H9 (cell line): ENCODE measurements around the gene SLC22A12. TPM values are rescaled to one million over a fixed set of nuclear protein-coding genes. Genes with fewer than 3 reads are reported as not detected.

ENCODE experiments used
- DNase-seq: peaks from one replicate; pipeline ENCODE4 v3.0.0-alpha.2; 2017
- H2AFZ ChIP-seq: one replicate; pipeline ENCODE4 v1.6.1; 2013; ENCODE audit warnings: mild to moderate bottlenecking, low read length, control low read depth, moderate library complexity
- H2AK5ac ChIP-seq: 2 replicates; pipeline ENCODE4 v1.6.1; 2013; ENCODE audit warnings: low read length, control low read depth, mixed read lengths; ENCODE audit not compliant: insufficient read length
- H2BK120ac ChIP-seq: one replicate; pipeline ENCODE4 v1.6.1; 2013; ENCODE audit warnings: low read depth, mild to moderate bottlenecking, low read length, control low read depth, inconsistent platforms; ENCODE audit not compliant: poor library complexity, severe bottlenecking
- H2BK12ac ChIP-seq: 2 replicates; pipeline ENCODE4 v1.6.1; 2013; ENCODE audit warnings: low read length, control low read depth, mixed read lengths, low read depth; ENCODE audit not compliant: insufficient read length
- H2BK15ac ChIP-seq: 2 replicates; pipeline ENCODE4 v1.6.1; 2013; ENCODE audit warnings: low read depth, low read length, control low read depth
- H2BK20ac ChIP-seq: one replicate; pipeline ENCODE4 v1.6.1; 2013; ENCODE audit warnings: low read depth, mild to moderate bottlenecking, low read length, control low read depth, inconsistent platforms; ENCODE audit not compliant: poor library complexity, severe bottlenecking
- H2BK5ac ChIP-seq: 2 replicates; pipeline ENCODE4 v1.6.1; 2013; ENCODE audit warnings: low read length, control low read depth, mixed read lengths; ENCODE audit not compliant: insufficient read length
- H3K14ac ChIP-seq: 2 replicates; pipeline ENCODE4 v1.6.1; 2013; ENCODE audit warnings: low read length, control low read depth; ENCODE audit not compliant: insufficient read depth
- H3K18ac ChIP-seq: 2 replicates; pipeline ENCODE4 v1.6.1; 2013; ENCODE audit warnings: low read depth, mild to moderate bottlenecking, mixed read lengths, low read length, control low read depth; ENCODE audit not compliant: insufficient read length
- H3K23ac ChIP-seq: 2 replicates; pipeline ENCODE4 v1.6.1; 2013; ENCODE audit warnings: low read length, control low read depth, mixed read lengths, low read depth; ENCODE audit not compliant: insufficient read length
- H3K23me2 ChIP-seq: 2 replicates; pipeline ENCODE4 v1.6.1; 2013; ENCODE audit warnings: low read depth, mild to moderate bottlenecking, mixed read lengths, low read length, control low read depth; ENCODE audit not compliant: insufficient read length, poor library complexity, severe bottlenecking
- H3K27ac ChIP-seq: 2 replicates; pipeline ENCODE4 v1.5.1; 2013; ENCODE audit warnings: low read length, control low read depth, mixed read lengths, low read depth; ENCODE audit not compliant: insufficient read length
- H3K27me3 ChIP-seq: 2 replicates; pipeline ENCODE4 v1.6.1; 2013; ENCODE audit warnings: low read length, control low read depth, inconsistent platforms; ENCODE audit not compliant: insufficient read depth
- H3K4ac ChIP-seq: 2 replicates; pipeline ENCODE4 v1.6.1; 2013; ENCODE audit warnings: low read depth, mild to moderate bottlenecking, control low read depth, inconsistent platforms, low read length, moderate library complexity
- H3K4me1 ChIP-seq: 2 replicates; pipeline ENCODE4 v1.6.1; 2013; ENCODE audit warnings: low read length, control low read depth, inconsistent platforms; ENCODE audit not compliant: insufficient read depth
- H3K4me2 ChIP-seq: 2 replicates; pipeline ENCODE4 v1.6.1; 2013; ENCODE audit warnings: low read length, control low read depth, mixed read lengths; ENCODE audit not compliant: insufficient read length, insufficient read depth
- H3K56ac ChIP-seq: 2 replicates; pipeline ENCODE4 v1.6.1; 2013; ENCODE audit warnings: low read depth, mild to moderate bottlenecking, mixed read lengths, low read length, control low read depth; ENCODE audit not compliant: insufficient read length
- H3K79me1 ChIP-seq: 2 replicates; pipeline ENCODE4 v1.6.1; 2013; ENCODE audit warnings: low read depth, mild to moderate bottlenecking, moderate library complexity, low read length, control low read depth, inconsistent platforms; ENCODE audit not compliant: insufficient read depth, poor library complexity, severe bottlenecking
- H3K79me2 ChIP-seq: 2 replicates; pipeline ENCODE4 v1.6.1; 2013; ENCODE audit warnings: low read length, control low read depth, inconsistent platforms; ENCODE audit not compliant: insufficient read depth
- H3K9ac ChIP-seq: 2 replicates; pipeline ENCODE4 v1.6.1; 2013; ENCODE audit warnings: low read length, control low read depth, mixed read lengths; ENCODE audit not compliant: insufficient read length; ENCODE audit errors: extremely low read depth
- H3K9me3 ChIP-seq: one replicate; pipeline ENCODE4 v1.6.1; 2013; ENCODE audit warnings: low read depth, low read length, inconsistent platforms; ENCODE audit not compliant: control insufficient read depth
- H3T11ph ChIP-seq: one replicate; pipeline ENCODE4 v1.6.1; 2013; ENCODE audit warnings: mild to moderate bottlenecking, low read length, control low read depth, inconsistent platforms
- H4K20me1 ChIP-seq: one replicate; pipeline ENCODE4 v1.6.1; 2013; ENCODE audit not compliant: control insufficient read depth, insufficient read length, insufficient read depth
- H4K5ac ChIP-seq: 2 replicates; pipeline ENCODE4 v1.6.1; 2013; ENCODE audit warnings: low read depth, mild to moderate bottlenecking, mixed read lengths, low read length, control low read depth; ENCODE audit not compliant: insufficient read length
- H4K8ac ChIP-seq: replicated peaks from 2 replicates; pipeline ENCODE4 v1.6.1; 2013; ENCODE audit warnings: low read length, control low read depth, mixed read lengths, low read depth; ENCODE audit not compliant: insufficient read length
- H4K91ac ChIP-seq: 2 replicates; pipeline ENCODE4 v1.6.1; 2013; ENCODE audit warnings: low read depth, mild to moderate bottlenecking, moderate library complexity, mixed read lengths, low read length, control low read depth; ENCODE audit not compliant: insufficient read length
- H3K27ac Mint-ChIP-seq, 3 experiments: 2 replicates in 2 of 3; 3 replicates in 1 of 3; pipeline ENCODE4 v1.8.0; 2020 to 2021; ENCODE audit warnings: mixed read lengths in 3 of 3, mild to moderate bottlenecking in 1 of 3, moderate library complexity in 1 of 3
- H3K27me3 Mint-ChIP-seq: 2 replicates; pipeline ENCODE4 v1.8.0; 2021; ENCODE audit warnings: low read depth, mild to moderate bottlenecking, moderate library complexity, mixed read lengths
- H3K36me3 Mint-ChIP-seq, 3 experiments: 2 replicates in 2 of 3; 3 replicates in 1 of 3; pipeline ENCODE4 v1.8.0; 2020 to 2021; ENCODE audit warnings: low read depth in 3 of 3, mixed read lengths in 3 of 3; ENCODE audit not compliant: insufficient read depth in 1 of 3
- H3K4me1 Mint-ChIP-seq, 2 experiments: 2 replicates each; pipeline ENCODE4 v1.8.0; 2020; ENCODE audit warnings: mixed read lengths in 2 of 2
- H3K4me3 Mint-ChIP-seq, 2 experiments: 2 replicates in 1 of 2; 3 replicates in 1 of 2; pipeline ENCODE4 v1.8.0; 2020 to 2021; ENCODE audit warnings: mild to moderate bottlenecking in 2 of 2, mixed read lengths in 2 of 2, moderate library complexity in 1 of 2
- H3K9me3 Mint-ChIP-seq, 2 experiments: 2 replicates in 1 of 2; 3 replicates in 1 of 2; pipeline ENCODE4 v1.8.0; 2020; ENCODE audit warnings: mild to moderate bottlenecking in 2 of 2, mixed read lengths in 2 of 2, moderate library complexity in 1 of 2
- WGBS: extraction: QIAGEN DNeasy Blood & Tissue Kit; methylation state at CpG from one replicate; pipeline ENCODE4 v1.1.7; 2013; ENCODE audit warnings: missing lambda C conversion rate, low lambda C conversion rate, mixed read lengths; ENCODE audit not compliant: insufficient read length; ENCODE audit errors: extremely low coverage; 5-methylcytosine and 5-hydroxymethylcytosine counted together
- total RNA-seq: library from RNA; stranded (reverse); gene quantifications from 2 replicates; pipeline ENCODE4 v1.2.1, GENCODE V29; 2021
- TF ChIP-seq, protein P1 (sequence below): fragments of 200-600 bp; sonication (generic); conservative IDR thresholded peaks from 3 replicates; pipeline ENCODE4 v1.8.0; 2021; ENCODE audit warnings: antibody characterized with exemption, mild to moderate bottlenecking

Gene SLC22A12
- total RNA-seq, 1 experiment from 2014 or later: not detected

DNA sequence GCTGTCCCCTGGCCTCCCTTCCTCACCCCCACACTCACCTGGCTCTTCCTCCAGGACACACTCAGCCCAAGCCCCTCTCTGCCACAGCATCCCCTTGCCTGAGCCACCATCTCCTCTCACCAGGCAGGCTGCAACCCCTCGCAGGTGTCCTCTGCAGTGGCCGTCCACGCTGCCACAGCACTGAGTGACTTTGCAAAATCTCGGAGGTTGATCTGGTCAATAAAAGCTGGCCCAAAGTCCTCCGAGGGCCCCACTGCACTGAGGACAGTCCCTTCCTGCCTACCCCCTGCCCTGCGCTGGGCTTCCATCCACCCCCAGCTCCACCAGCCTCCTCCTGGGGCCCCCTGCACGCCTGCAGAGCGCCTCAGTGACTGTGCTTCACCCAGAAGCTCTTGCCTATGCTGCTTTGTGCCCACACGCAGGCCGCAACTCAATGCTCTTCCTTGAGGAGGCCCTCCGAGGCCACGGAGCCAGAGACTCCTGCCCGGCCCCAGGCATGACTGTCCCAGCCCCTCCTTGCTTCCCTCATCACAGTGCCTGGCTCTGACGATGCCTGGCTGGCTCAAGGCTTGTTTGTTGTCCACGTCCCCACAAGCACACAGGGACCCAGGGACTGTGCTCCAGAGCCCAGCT, 30.8 kb upstream of the SLC22A12 start:
- Histone ChIP-seq H2BK15ac (no peak overlapping the region), H4K8ac (no peak overlapping the region), H3K14ac (0 out of 2 replicates have a peak overlapping the region, but pooled peaks have one; percentile 9), H2AFZ (no peak overlapping the region), H3K4me2 (no peak overlapping the region), H3K79me1 (no peaks in the 10 kb centered on the region), H3T11ph (no peak overlapping the region), H4K5ac (no peak overlapping the region), H2BK12ac (no peak overlapping the region), H4K20me1 (no peaks in the 10 kb centered on the region), H2AK5ac (no peak overlapping the region), H2BK5ac (no peak overlapping the region), H3K27ac (no peak overlapping the region), H3K56ac (no peak overlapping the region), H3K4me1 (peaks cover 7% of the 10 kb centered on the region; the same call in 1 of the 2 replicates), H3K9ac (no peak overlapping the region), H3K9me3 (no peaks in the 10 kb centered on the region), H3K4ac (no peak overlapping the region), H3K79me2 (no peaks in the 10 kb centered on the region), H3K18ac (peak overlapping the region; percentile 36), H3K27me3 (no peaks in the 10 kb centered on the region), H3K23me2 (no peaks in the 10 kb centered on the region), H3K23ac (no peak overlapping the region), H2BK20ac (peak overlapping the region; percentile 13), H2BK120ac (no peak overlapping the region), H4K91ac (no peak overlapping the region)
- peak; percentile 47 for DNase-seq
- Mint-ChIP-seq H3K4me3 (peak overlapping the region in 1 of 2 experiments; percentile 57; a peak in 1 of 5 replicates), H3K27me3 (peaks cover 6% of the 10 kb centered on the region), H3K27ac (peak overlapping the region; percentile 44 to 93 (median 71); a peak in 5 of 7 replicates), H3K4me1 (peaks cover 40 to 43% of the 10 kb centered on the region in 2 experiments), H3K9me3 (no peaks in the 10 kb centered on the region), H3K36me3 (no peaks in the 10 kb centered on the region; a peak in 1 of 7 replicates)
- TF ChIP-seq, protein P1, sequence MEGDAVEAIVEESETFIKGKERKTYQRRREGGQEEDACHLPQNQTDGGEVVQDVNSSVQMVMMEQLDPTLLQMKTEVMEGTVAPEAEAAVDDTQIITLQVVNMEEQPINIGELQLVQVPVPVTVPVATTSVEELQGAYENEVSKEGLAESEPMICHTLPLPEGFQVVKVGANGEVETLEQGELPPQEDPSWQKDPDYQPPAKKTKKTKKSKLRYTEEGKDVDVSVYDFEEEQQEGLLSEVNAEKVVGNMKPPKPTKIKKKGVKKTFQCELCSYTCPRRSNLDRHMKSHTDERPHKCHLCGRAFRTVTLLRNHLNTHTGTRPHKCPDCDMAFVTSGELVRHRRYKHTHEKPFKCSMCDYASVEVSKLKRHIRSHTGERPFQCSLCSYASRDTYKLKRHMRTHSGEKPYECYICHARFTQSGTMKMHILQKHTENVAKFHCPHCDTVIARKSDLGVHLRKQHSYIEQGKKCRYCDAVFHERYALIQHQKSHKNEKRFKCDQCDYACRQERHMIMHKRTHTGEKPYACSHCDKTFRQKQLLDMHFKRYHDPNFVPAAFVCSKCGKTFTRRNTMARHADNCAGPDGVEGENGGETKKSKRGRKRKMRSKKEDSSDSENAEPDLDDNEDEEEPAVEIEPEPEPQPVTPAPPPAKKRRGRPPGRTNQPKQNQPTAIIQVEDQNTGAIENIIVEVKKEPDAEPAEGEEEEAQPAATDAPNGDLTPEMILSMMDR: no peak
- no CpG with 5 or more reads among the region's 15 CpGs for WGBS
